Liver (tissue), 9 donors: ENCODE data around the gene WIPF1. TPM values are rescaled to one million over a fixed set of nuclear protein-coding genes. Genes with fewer than 3 reads are reported as not detected.

Experiments used
- DNase-seq: peaks from one replicate; pipeline ENCODE4 v3.0.0-alpha.2; 2017; ENCODE audit warnings: low spot score
- H3K27ac ChIP-seq, 2 donors: one replicate each; pipeline ENCODE4 v1.7.0; 2013; ENCODE audit warnings: inconsistent platforms in 2 of 2, low read length in 2 of 2, control low read depth in 1 of 2, low read depth in 1 of 2, mild to moderate bottlenecking in 1 of 2
- H3K27me3 ChIP-seq, 4 donors: one replicate each; pipeline versions ENCODE4 v1.6.1 to v1.7.0; 2013; ENCODE audit warnings: low read length in 3 of 4, inconsistent platforms in 1 of 4, mild to moderate bottlenecking in 1 of 4, moderate library complexity in 1 of 4; ENCODE audit not compliant: control insufficient read depth in 4 of 4, insufficient read depth in 4 of 4
- H3K36me3 ChIP-seq, 4 donors: one replicate each; pipeline versions ENCODE4 v1.6.1 to v1.7.0; 2013; ENCODE audit warnings: low read length in 3 of 4, mild to moderate bottlenecking in 3 of 4, low read depth in 1 of 4, moderate library complexity in 1 of 4; ENCODE audit not compliant: control insufficient read depth in 4 of 4, insufficient read depth in 3 of 4
- H3K4me1 ChIP-seq, 4 donors: one replicate each; pipeline versions ENCODE4 v1.6.1 to v1.7.0; 2013; ENCODE audit warnings: low read length in 3 of 4, mild to moderate bottlenecking in 3 of 4, moderate library complexity in 1 of 4; ENCODE audit not compliant: control insufficient read depth in 4 of 4, insufficient read depth in 4 of 4
- H3K4me3 ChIP-seq, 3 donors: one replicate each; pipeline versions ENCODE4 v1.6.1 to v1.7.0; 2013; ENCODE audit warnings: low read length in 3 of 3, control low read depth in 1 of 3, low read depth in 1 of 3, mild to moderate bottlenecking in 1 of 3
- H3K9ac ChIP-seq, 2 donors: one replicate each; pipeline ENCODE4 v1.7.0; 2013; ENCODE audit warnings: low read length in 2 of 2, mild to moderate bottlenecking in 2 of 2, moderate library complexity in 2 of 2, control low read depth in 1 of 2, low read depth in 1 of 2
- H3K9me3 ChIP-seq, 4 donors: one replicate each; pipeline versions ENCODE4 v1.6.1 to v1.7.0; 2013; ENCODE audit warnings: low read length in 3 of 4; ENCODE audit not compliant: control insufficient read depth in 4 of 4
- CTCF ChIP-seq: fragments of 150-350 bp; IDR thresholded peaks from 2 replicates; pipeline ENCODE4 v1.5.1; 2017; ENCODE audit warnings: improper control_type of control experiment, low read depth, low read length; ENCODE audit not compliant: missing input control
- EGR1 ChIP-seq, 2 donors: IDR thresholded peaks; 2 replicates each; pipeline ENCODE4 v1.6.1; 2016 to 2018; ENCODE audit warnings: antibody characterized with exemption in 2 of 2, low read depth in 2 of 2
- FOXA1 ChIP-seq: IDR thresholded peaks from 2 replicates; pipeline ENCODE4 v1.6.1; 2016; ENCODE audit warnings: antibody characterized with exemption
- FOXA2 ChIP-seq: IDR thresholded peaks from 2 replicates; pipeline ENCODE4 v1.6.1; 2016; ENCODE audit warnings: antibody characterized with exemption
- GABPA ChIP-seq, 2 donors: IDR thresholded peaks in 1 of 2; conservative IDR thresholded peaks in 1 of 2; 2 replicates each; pipeline ENCODE4 v1.6.1; 2016; ENCODE audit warnings: antibody characterized with exemption in 2 of 2, mild to moderate bottlenecking in 1 of 2, moderate library complexity in 1 of 2
- HNF4A ChIP-seq, 2 donors: conservative IDR thresholded peaks; 2 replicates each; pipeline ENCODE4 v1.6.1; 2016; ENCODE audit warnings: antibody characterized with exemption in 2 of 2, mild to moderate bottlenecking in 2 of 2
- HNF4G ChIP-seq: IDR thresholded peaks from 2 replicates; pipeline ENCODE4 v1.6.1; 2016; ENCODE audit warnings: antibody characterized with exemption
- JUND ChIP-seq, 2 donors: IDR thresholded peaks; 2 replicates each; pipeline ENCODE4 v1.6.1; 2016; ENCODE audit warnings: antibody characterized with exemption in 2 of 2
- MAX ChIP-seq: IDR thresholded peaks from 2 replicates; pipeline ENCODE4 v1.6.1; 2016; ENCODE audit warnings: antibody characterized with exemption
- NR2F2 ChIP-seq: IDR thresholded peaks from 2 replicates; pipeline ENCODE4 v1.6.1; 2016; ENCODE audit warnings: antibody characterized with exemption
- RAD21 ChIP-seq, 2 donors: IDR thresholded peaks; 2 replicates each; pipeline ENCODE4 v1.6.1; 2016; ENCODE audit warnings: antibody characterized with exemption in 2 of 2, mild to moderate bottlenecking in 2 of 2
- REST ChIP-seq: IDR thresholded peaks from 2 replicates; pipeline ENCODE4 v1.6.1; 2016; ENCODE audit warnings: antibody characterized with exemption, mild to moderate bottlenecking
- RXRA ChIP-seq, 2 donors: IDR thresholded peaks; 2 replicates each; pipeline ENCODE4 v1.6.1; 2017 to 2018; ENCODE audit warnings: antibody characterized with exemption in 2 of 2, mild to moderate bottlenecking in 1 of 2
- SP1 ChIP-seq: IDR thresholded peaks from 2 replicates; pipeline ENCODE4 v1.6.1; 2018; ENCODE audit warnings: antibody characterized with exemption, mild to moderate bottlenecking
- TAF1 ChIP-seq: conservative IDR thresholded peaks from 2 replicates; pipeline ENCODE4 v1.6.1; 2016; ENCODE audit warnings: antibody characterized with exemption, mild to moderate bottlenecking
- YY1 ChIP-seq: IDR thresholded peaks from 2 replicates; pipeline ENCODE4 v1.6.1; 2016; ENCODE audit warnings: antibody characterized with exemption, mild to moderate bottlenecking
- WGBS: extraction: QIAGEN DNeasy Blood & Tissue Kit; methylation state at CpG from one replicate; pipeline ENCODE4 v1.1.7; 2013; 5-methylcytosine and 5-hydroxymethylcytosine counted together
- polyA plus RNA-seq, 2 donors: library from polyadenylated mRNA; stranded (reverse) in 1 of 2; unstranded in 1 of 2; fragments of 200-250 nt in 1 of 2; fragments of >200 nt in 1 of 2; fragmentation: Nextera tagmentation in 1 of 2; extraction: Ambion mirVana in 1 of 2; gene quantifications; one replicate each; pipeline versions ENCODE4 v1.2.1 to v1.2.3, GENCODE V29; 2013 to 2015
- total RNA-seq, 2 donors: library from RNA; depleted of rRNA; stranded (reverse); fragments of >200 nt; gene quantifications; one replicate each; pipeline ENCODE4 v1.2.3, GENCODE V29; 2014
- TF ChIP-seq, protein P1 (sequence below): IDR thresholded peaks from 2 replicates; pipeline ENCODE4 v1.6.1; 2016; ENCODE audit warnings: antibody characterized with exemption
- TF ChIP-seq, protein P2 (sequence below): IDR thresholded peaks from 2 replicates; pipeline ENCODE4 v1.6.1; 2016; ENCODE audit warnings: antibody characterized with exemption
- donor health status: healthy.
- donor health status: healthy.
- donor health status: healthy.
- donor health status: healthy.
- donor health status: healthy.

WIPF1 gene
- total and polyA plus RNA-seq, 4 donors = 4.7 to 7.7 (median 6.3) TPM

DNA sequence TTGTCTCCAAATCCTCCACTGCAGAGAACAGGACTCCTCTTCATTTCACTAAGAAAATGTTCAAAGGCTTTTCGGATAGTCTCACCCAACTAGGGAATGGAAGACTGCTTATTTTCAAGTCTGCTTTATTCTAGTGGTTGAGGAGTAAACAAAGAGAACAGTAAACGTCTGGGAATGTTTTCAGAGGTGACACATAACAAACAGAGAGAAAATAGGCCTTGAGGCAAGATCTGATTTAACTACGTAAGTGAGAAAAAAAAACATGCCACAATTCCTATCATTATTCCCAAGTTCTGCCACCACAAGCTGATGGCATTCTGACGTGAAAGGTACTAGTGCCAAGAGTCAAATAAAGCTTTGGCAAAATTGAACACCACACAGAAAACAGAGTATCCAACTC lies 16.7 kb upstream of the WIPF1 start:
- no peaks in the 10 kb centered on the region for H3K27me3 ChIP-seq
- H3K4me3 ChIP-seq = no peak overlapping the region
- no peak for DNase-seq
- H3K27ac ChIP-seq = no peak overlapping the region
- WGBS = 46% methylated on average over 4 of the region's 4 CpGs
- peaks cover 7 to 43% (median 28%) of the 10 kb centered on the region in 4 donors for H3K4me1 ChIP-seq
- no peak overlapping the region for H3K9ac ChIP-seq
- no peaks in the 10 kb centered on the region for H3K36me3 ChIP-seq
- H3K9me3 ChIP-seq = no peaks in the 10 kb centered on the region
- TF ChIP-seq RAD21 (IDR thresholded peaks at IDR 0.05) (no peak), FOXA2 (no peak), SP1 (no peak), HNF4A (conservative IDR thresholded peaks at IDR 0.05) (no peak), HNF4G (no peak), YY1 (peak; percentile 26), FOXA1 (no peak), RXRA (IDR thresholded peaks at IDR 0.05) (peak in 1 of 2 donors; percentile 10)

DNA sequence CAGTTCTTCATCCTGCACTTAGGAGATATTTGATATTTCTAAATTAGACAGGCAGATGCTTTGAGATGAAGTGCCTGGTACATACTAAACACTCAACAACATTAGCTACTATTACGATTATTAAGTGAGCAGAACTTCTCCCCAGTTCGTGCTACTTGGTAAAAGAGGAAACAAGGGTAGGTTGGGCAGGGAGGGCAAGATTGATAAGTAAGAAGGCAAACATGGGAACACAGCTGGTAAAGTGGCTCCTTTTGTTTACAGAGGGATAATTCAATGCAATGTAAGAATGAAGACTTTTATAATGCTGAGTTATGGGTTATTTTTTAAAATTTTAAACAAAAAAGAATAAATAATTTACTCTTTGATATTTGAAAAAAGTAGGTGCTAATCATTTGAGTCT lies 15.9 kb upstream of the WIPF1 start:
- no peaks in the 10 kb centered on the region for H3K9me3 ChIP-seq
- 58% methylated on average over 2 of the region's 2 CpGs for WGBS
- H3K36me3 ChIP-seq = no peaks in the 10 kb centered on the region
- TF ChIP-seq FOXA1 (no peak), TAF1 (no peak), GABPA (IDR thresholded peaks at IDR 0.05 in 1 of 2, conservative IDR thresholded peaks at IDR 0.05 in 1 of 2) (no peak), EGR1 (IDR thresholded peaks at IDR 0.05; ENCODE audit: low read depth in 2 of 2) (no peak), REST (no peak), CTCF (no peak), JUND (IDR thresholded peaks at IDR 0.05) (no peak), SP1 (no peak), MAX (no peak), YY1 (no peak), HNF4A (conservative IDR thresholded peaks at IDR 0.05) (no peak), RAD21 (IDR thresholded peaks at IDR 0.05) (no peak), NR2F2 (no peak), HNF4G (no peak), FOXA2 (no peak), RXRA (IDR thresholded peaks at IDR 0.05) (no peak)
- TF ChIP-seq, protein P1, sequence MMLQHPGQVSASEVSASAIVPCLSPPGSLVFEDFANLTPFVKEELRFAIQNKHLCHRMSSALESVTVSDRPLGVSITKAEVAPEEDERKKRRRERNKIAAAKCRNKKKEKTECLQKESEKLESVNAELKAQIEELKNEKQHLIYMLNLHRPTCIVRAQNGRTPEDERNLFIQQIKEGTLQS = no peak
- TF ChIP-seq, protein P2, sequence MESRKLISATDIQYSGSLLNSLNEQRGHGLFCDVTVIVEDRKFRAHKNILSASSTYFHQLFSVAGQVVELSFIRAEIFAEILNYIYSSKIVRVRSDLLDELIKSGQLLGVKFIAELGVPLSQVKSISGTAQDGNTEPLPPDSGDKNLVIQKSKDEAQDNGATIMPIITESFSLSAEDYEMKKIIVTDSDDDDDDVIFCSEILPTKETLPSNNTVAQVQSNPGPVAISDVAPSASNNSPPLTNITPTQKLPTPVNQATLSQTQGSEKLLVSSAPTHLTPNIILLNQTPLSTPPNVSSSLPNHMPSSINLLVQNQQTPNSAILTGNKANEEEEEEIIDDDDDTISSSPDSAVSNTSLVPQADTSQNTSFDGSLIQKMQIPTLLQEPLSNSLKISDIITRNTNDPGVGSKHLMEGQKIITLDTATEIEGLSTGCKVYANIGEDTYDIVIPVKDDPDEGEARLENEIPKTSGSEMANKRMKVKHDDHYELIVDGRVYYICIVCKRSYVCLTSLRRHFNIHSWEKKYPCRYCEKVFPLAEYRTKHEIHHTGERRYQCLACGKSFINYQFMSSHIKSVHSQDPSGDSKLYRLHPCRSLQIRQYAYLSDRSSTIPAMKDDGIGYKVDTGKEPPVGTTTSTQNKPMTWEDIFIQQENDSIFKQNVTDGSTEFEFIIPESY = no peak
- no peak overlapping the region for H3K9ac ChIP-seq
- H3K27ac ChIP-seq = no peak overlapping the region
- H3K4me1 ChIP-seq = peaks cover 9 to 43% (median 28%) of the 10 kb centered on the region in 4 donors
- no peak overlapping the region for H3K4me3 ChIP-seq
- no peaks in the 10 kb centered on the region for H3K27me3 ChIP-seq
- DNase-seq = no peak
